Measurements from ENCODE around the gene TTC7B.

GRCh38 chr14:90613453-90613852, 202.8 kb downstream of the TTC7B start:
- TF ChIP-seq POLR2AphosphoS5 (IDR thresholded peaks at IDR 0.05): no peak
- TF ChIP-seq CTCF (IDR thresholded peaks at IDR 0.05; ENCODE audit: poor library complexity, severe bottlenecking): no peak
- TF ChIP-seq EP300 (conservative IDR thresholded peaks at IDR 0.05; ENCODE audit: poor library complexity, severe bottlenecking): no peak
- no peak for TF ChIP-seq MXI1 (conservative IDR thresholded peaks at IDR 0.05; ENCODE audit: poor library complexity, severe bottlenecking)
- no peak for TF ChIP-seq EZH2 (IDR thresholded peaks at IDR 0.05; ENCODE audit: borderline replicate concordance, insufficient read depth, low read length, poor library complexity, severe bottlenecking)
- TF ChIP-seq REST (IDR thresholded peaks at IDR 0.05; ENCODE audit: borderline replicate concordance): no peak
- no peak for TF ChIP-seq RAD21 (conservative IDR thresholded peaks at IDR 0.05)
